Measurements from ENCODE around the gene TNS2. TPM values are rescaled to one million over a fixed set of nuclear protein-coding genes. Genes with fewer than 3 reads are reported as not detected.

TNS2 gene
- total and polyA plus RNA-seq, 9 of the 15 experiments (the other 6 are each of a cell fraction or from before 2014, with no cell fraction given), result 0.28 to 3.1 (median 1.2) TPM; not detected in 1

- TF ChIP-seq ZNF407 (IDR thresholded peaks at IDR 0.05; ENCODE audit: low read depth) (no peak), CREB1 (IDR thresholded peaks at IDR 0.05) (no peak), CREB1 (CRISPR knock-in tag; IDR thresholded peaks at IDR 0.05) (no peak; the same call in 1 of the 2 replicates), ZNF561 (CRISPR knock-in tag; conservative IDR thresholded peaks at IDR 0.05) (no peak), MIER1 (IDR thresholded peaks at IDR 0.05; ENCODE audit: low read depth) (no peak), HINFP (tag; conservative IDR thresholded peaks at IDR 0.05; ENCODE audit: low read depth) (no peak), NRF1 (conservative IDR thresholded peaks at IDR 0.05 in 1 of 2, IDR thresholded peaks at IDR 0.05 in 1 of 2) (peak; percentile 44 to 60), DEAF1 (CRISPR knock-in tag; IDR thresholded peaks at IDR 0.05) (no peak), SRSF3 (IDR thresholded peaks at IDR 0.05; ENCODE audit: insufficient read depth, low read length) (no peak), ATF1 (CRISPR knock-in tag; IDR thresholded peaks at IDR 0.05) (no peak), ATF1 (tag; IDR thresholded peaks at IDR 0.05) (peak; percentile 73), SIN3A (IDR thresholded peaks at IDR 0.05; ENCODE audit: borderline replicate concordance in 2 of 2, control insufficient read depth in 1 of 2, low read depth in 2 of 2, low read length in 2 of 2) (peak in 1 of 2 experiments; percentile 63; a peak in 1 of 4 replicates), CBX3 (IDR thresholded peaks at IDR 0.05; ENCODE audit: borderline replicate concordance in 1 of 2, low read length in 2 of 2) (no peak), KLF16 (IDR thresholded peaks at IDR 0.05) (no peak)
These were observed 29.6 kb downstream of the TNS2 start, which contains the start of gene SPRYD3 (continued) for GRCh38 chr12:53079226-53080117.
